ENCODE data around the gene NES. TPM values are rescaled to one million over a fixed set of nuclear protein-coding genes. Genes with fewer than 3 reads are reported as not detected.

NES gene
- polyA plus RNA-seq, 3 donors, result not detected

- peaks cover 89 to 99% (median 95%) of the 10 kb centered on the region in 3 donors for H3K27me3 Mint-ChIP-seq (ENCODE audit: low read depth in 3 of 3)
- no CpG with 5 or more reads among the region's 7 CpGs for WGBS (ENCODE audit: insufficient coverage)
- H3K27ac Mint-ChIP-seq, result peak overlapping the region in 1 of 7 donors; percentile 41
These were observed 34.0 kb downstream of the NES start for GRCh38 chr1:156643049-156643777.

GRCh38 chr1:156642265-156643048, 34.8 kb downstream of the NES start:
- TF ChIP-seq, protein P1, sequence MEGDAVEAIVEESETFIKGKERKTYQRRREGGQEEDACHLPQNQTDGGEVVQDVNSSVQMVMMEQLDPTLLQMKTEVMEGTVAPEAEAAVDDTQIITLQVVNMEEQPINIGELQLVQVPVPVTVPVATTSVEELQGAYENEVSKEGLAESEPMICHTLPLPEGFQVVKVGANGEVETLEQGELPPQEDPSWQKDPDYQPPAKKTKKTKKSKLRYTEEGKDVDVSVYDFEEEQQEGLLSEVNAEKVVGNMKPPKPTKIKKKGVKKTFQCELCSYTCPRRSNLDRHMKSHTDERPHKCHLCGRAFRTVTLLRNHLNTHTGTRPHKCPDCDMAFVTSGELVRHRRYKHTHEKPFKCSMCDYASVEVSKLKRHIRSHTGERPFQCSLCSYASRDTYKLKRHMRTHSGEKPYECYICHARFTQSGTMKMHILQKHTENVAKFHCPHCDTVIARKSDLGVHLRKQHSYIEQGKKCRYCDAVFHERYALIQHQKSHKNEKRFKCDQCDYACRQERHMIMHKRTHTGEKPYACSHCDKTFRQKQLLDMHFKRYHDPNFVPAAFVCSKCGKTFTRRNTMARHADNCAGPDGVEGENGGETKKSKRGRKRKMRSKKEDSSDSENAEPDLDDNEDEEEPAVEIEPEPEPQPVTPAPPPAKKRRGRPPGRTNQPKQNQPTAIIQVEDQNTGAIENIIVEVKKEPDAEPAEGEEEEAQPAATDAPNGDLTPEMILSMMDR (IDR thresholded peaks at IDR 0.05), result no peak
- Histone ChIP-seq H3K4me1 (ENCODE audit: control insufficient read depth in 1 of 2, insufficient read depth in 2 of 2, low read length in 2 of 2) (peaks cover 0 to 4% of the 10 kb centered on the region in 2 donors), H3K4me3 (replicated peaks in 1 of 3; ENCODE audit: low read depth in 2 of 3, low read length in 3 of 3) (no peak overlapping the region), H3K9ac (ENCODE audit: insufficient read depth, low read length, poor library complexity, severe bottlenecking) (no peak overlapping the region), H3K4me2 (replicated peaks; ENCODE audit: extremely low read depth, low read length, poor library complexity, severe bottlenecking) (no peak overlapping the region), H3K27me3 (ENCODE audit: control insufficient read depth in 2 of 2, insufficient read depth in 2 of 2, low read length in 2 of 2) (peaks cover 44 to 98% of the 10 kb centered on the region in 2 donors), H3K36me3 (replicated peaks in 1 of 2; ENCODE audit: control insufficient read depth in 1 of 2, insufficient read depth in 2 of 2, low read length in 2 of 2) (no peaks in the 10 kb centered on the region), H3K27ac (ENCODE audit: low read depth in 1 of 2, low read length in 2 of 2) (no peak overlapping the region), H3K9me3 (replicated peaks in 1 of 2; ENCODE audit: control insufficient read depth in 1 of 2, insufficient read depth in 1 of 2, low read length in 2 of 2) (peaks cover 0 to 26% of the 10 kb centered on the region in 2 donors), H2AFZ (ENCODE audit: insufficient read depth, low read depth, low read length, poor library complexity, severe bottlenecking) (no peak overlapping the region), H3K79me2 (ENCODE audit: insufficient read depth, low read length) (no peaks in the 10 kb centered on the region), H4K20me1 (ENCODE audit: insufficient read depth, low read length) (no peaks in the 10 kb centered on the region)
- Mint-ChIP-seq H3K9me3 (peaks cover 0 to 12% (median 3%) of the 10 kb centered on the region in 7 donors), H3K4me3 (peak overlapping the region; percentile 13 to 78), H3K27ac (peak overlapping the region in 1 of 7 donors; percentile 68), H3K4me1 (peaks cover 8% of the 10 kb centered on the region), H3K36me3 (peaks cover 3 to 4% of the 10 kb centered on the region in 2 donors), H3K27me3 (ENCODE audit: low read depth in 3 of 3) (peaks cover 87 to 97% (median 93%) of the 10 kb centered on the region in 3 donors)
- intact Hi-C loops (cut with micrococcal nuclease), result no loop called here
- no peak for DNase-seq
- WGBS (ENCODE audit: insufficient coverage), result 12% methylated on average over 34 of the region's 40 CpGs

More at GRCh38 chr1:156643049-156643777, 34.0 kb downstream of the NES start:
- Histone ChIP-seq H3K36me3 (replicated peaks in 1 of 2; ENCODE audit: control insufficient read depth in 1 of 2, insufficient read depth in 2 of 2, low read length in 2 of 2) (no peaks in the 10 kb centered on the region), H4K20me1 (ENCODE audit: insufficient read depth, low read length) (no peaks in the 10 kb centered on the region), H2AFZ (ENCODE audit: insufficient read depth, low read depth, low read length, poor library complexity, severe bottlenecking) (no peak overlapping the region), H3K79me2 (ENCODE audit: insufficient read depth, low read length) (no peaks in the 10 kb centered on the region), H3K9ac (ENCODE audit: insufficient read depth, low read length, poor library complexity, severe bottlenecking) (no peak overlapping the region), H3K4me3 (replicated peaks in 1 of 3; ENCODE audit: low read depth in 2 of 3, low read length in 3 of 3) (no peak overlapping the region), H3K27me3 (ENCODE audit: control insufficient read depth in 2 of 2, insufficient read depth in 2 of 2, low read length in 2 of 2) (peaks cover 46 to 98% of the 10 kb centered on the region in 2 donors), H3K4me1 (ENCODE audit: control insufficient read depth in 1 of 2, insufficient read depth in 2 of 2, low read length in 2 of 2) (peaks cover 0 to 4% of the 10 kb centered on the region in 2 donors), H3K4me2 (replicated peaks; ENCODE audit: extremely low read depth, low read length, poor library complexity, severe bottlenecking) (no peak overlapping the region), H3K9me3 (replicated peaks in 1 of 2; ENCODE audit: control insufficient read depth in 1 of 2, insufficient read depth in 1 of 2, low read length in 2 of 2) (peaks cover 0 to 26% of the 10 kb centered on the region in 2 donors), H3K27ac (ENCODE audit: low read depth in 1 of 2, low read length in 2 of 2) (no peak overlapping the region)
- DNase-seq, result no peak
- Mint-ChIP-seq H3K4me3 (peak overlapping the region in 1 of 2 donors; percentile 78), H3K4me1 (peaks cover 8% of the 10 kb centered on the region), H3K36me3 (peaks cover 3 to 4% of the 10 kb centered on the region in 2 donors), H3K9me3 (peaks cover 0 to 12% (median 3%) of the 10 kb centered on the region in 7 donors)
- TF ChIP-seq, protein P1 (IDR thresholded peaks at IDR 0.05), result no peak
- intact Hi-C loops (cut with micrococcal nuclease), result no loop called here
